Measurements from ENCODE around the gene TRAPPC12.

DNA sequence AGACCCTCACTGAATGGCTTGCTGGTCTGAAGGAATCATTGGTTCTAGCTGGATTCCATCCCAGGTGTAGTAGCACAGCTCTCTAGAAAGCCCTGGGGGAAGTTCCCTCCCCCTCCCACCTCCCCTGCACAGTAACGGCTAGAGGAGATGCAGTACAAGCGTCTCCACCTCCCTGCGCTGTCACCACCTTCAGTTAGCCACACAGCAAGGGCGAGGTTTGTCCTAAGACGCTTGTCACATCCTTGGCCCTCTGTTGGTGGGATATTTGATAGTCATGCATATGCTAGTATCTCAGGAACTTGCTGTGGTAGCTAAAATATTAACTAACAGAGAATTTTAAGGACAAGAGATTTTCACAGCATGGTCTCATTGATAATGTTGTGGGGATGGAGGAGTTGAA lies 19.4 kb downstream of the TRAPPC12 start:
- TF ChIP-seq, protein P1, sequence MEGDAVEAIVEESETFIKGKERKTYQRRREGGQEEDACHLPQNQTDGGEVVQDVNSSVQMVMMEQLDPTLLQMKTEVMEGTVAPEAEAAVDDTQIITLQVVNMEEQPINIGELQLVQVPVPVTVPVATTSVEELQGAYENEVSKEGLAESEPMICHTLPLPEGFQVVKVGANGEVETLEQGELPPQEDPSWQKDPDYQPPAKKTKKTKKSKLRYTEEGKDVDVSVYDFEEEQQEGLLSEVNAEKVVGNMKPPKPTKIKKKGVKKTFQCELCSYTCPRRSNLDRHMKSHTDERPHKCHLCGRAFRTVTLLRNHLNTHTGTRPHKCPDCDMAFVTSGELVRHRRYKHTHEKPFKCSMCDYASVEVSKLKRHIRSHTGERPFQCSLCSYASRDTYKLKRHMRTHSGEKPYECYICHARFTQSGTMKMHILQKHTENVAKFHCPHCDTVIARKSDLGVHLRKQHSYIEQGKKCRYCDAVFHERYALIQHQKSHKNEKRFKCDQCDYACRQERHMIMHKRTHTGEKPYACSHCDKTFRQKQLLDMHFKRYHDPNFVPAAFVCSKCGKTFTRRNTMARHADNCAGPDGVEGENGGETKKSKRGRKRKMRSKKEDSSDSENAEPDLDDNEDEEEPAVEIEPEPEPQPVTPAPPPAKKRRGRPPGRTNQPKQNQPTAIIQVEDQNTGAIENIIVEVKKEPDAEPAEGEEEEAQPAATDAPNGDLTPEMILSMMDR (IDR thresholded peaks at IDR 0.05): no peak
- TF ChIP-seq EP300 (IDR thresholded peaks at IDR 0.05): no peak
